ENCODE results near the gene NADK2.

GRCh38 chr5:36244076-36244475 is 2.4 kb upstream of the NADK2 start:
- TF ChIP-seq CTCF (IDR thresholded peaks at IDR 0.05), result no peak
- TF ChIP-seq EP300 (IDR thresholded peaks at IDR 0.05), result no peak
- TF ChIP-seq POLR2AphosphoS5 (IDR thresholded peaks at IDR 0.05), result no peak
- no peak for TF ChIP-seq POLR2A (IDR thresholded peaks at IDR 0.05; ENCODE audit: low read depth)
